HAP-1 (cell line): ENCODE data around the gene HP1BP3.
A peak's percentile ranks its signal among the peaks of the same experiment; 100 is the strongest.

Source experiments
- DNase-seq, 2 experiments: peaks; one replicate each; pipeline ENCODE4 v3.0.0-alpha.2; 2016 to 2020; ENCODE audit warnings: low spot score in 2 of 2
- H3K27me3 ChIP-seq: fragments of 250-450 bp; sonication (Bioruptor Pico); 2 replicates; pipeline ENCODE4 v1.5.1; 2020; ENCODE audit warnings: low read depth, mild to moderate bottlenecking, moderate library complexity
- H3K36me3 ChIP-seq: fragments of 250-450 bp; sonication (Bioruptor Pico); replicated peaks from 2 replicates; pipeline ENCODE4 v1.5.1; 2020; ENCODE audit warnings: mild to moderate bottlenecking
- H3K4me1 ChIP-seq: fragments of 250-450 bp; sonication (Bioruptor Pico); 2 replicates; pipeline ENCODE4 v1.5.1; 2020; ENCODE audit warnings: mild to moderate bottlenecking
- H3K4me3 ChIP-seq: fragments of 250-450 bp; sonication (Bioruptor Pico); 2 replicates; pipeline ENCODE4 v1.5.1; 2020; ENCODE audit warnings: mild to moderate bottlenecking, moderate library complexity
- H3K9me3 ChIP-seq: fragments of 250-450 bp; sonication (Bioruptor Pico); 2 replicates; pipeline ENCODE4 v1.5.1; 2020; ENCODE audit warnings: mild to moderate bottlenecking, moderate library complexity
- in situ Hi-C: fragments of 300-500 bp; cut with MboI; formaldehyde crosslinking; loops from 3 replicates; pipeline ENCODE4 v1.14.3; 2020; ENCODE audit warnings: low sequenced_read_pairs, inconsistent platforms, mixed read lengths

Gene HP1BP3

GRCh38 chr1:20705203-20705755 lies 81.8 kb downstream of the HP1BP3 start:
- in situ Hi-C loops: no loop called here
- Histone ChIP-seq H3K27me3 (no peaks in the 10 kb centered on the region), H3K36me3 (no peaks in the 10 kb centered on the region), H3K4me1 (no peaks in the 10 kb centered on the region), H3K4me3 (no peak overlapping the region), H3K9me3 (no peaks in the 10 kb centered on the region)
- DNase-seq: no peak

GRCh38 chr1:20704390-20705202 lies 82.5 kb downstream of the HP1BP3 start:
- H3K9me3 ChIP-seq: no peaks in the 10 kb centered on the region
- in situ Hi-C loops: loop anchor here (5.0 kb wide), 1 partner anchor 478 kb away; no protein-coding TSS in a partner anchor
- no peak overlapping the region for H3K4me3 ChIP-seq
- no peaks in the 10 kb centered on the region for H3K36me3 ChIP-seq
- H3K27me3 ChIP-seq: no peaks in the 10 kb centered on the region
- no peaks in the 10 kb centered on the region for H3K4me1 ChIP-seq
- no peak for DNase-seq

GRCh38 chr1:20703124-20703756 lies 83.9 kb downstream of the HP1BP3 start:
- Histone ChIP-seq H3K27me3 (no peaks in the 10 kb centered on the region), H3K4me3 (no peak overlapping the region), H3K9me3 (no peaks in the 10 kb centered on the region), H3K4me1 (peaks cover 5% of the 10 kb centered on the region), H3K36me3 (no peaks in the 10 kb centered on the region)
- no peak for DNase-seq
- in situ Hi-C loops: loop anchor here (5.0 kb wide), 1 partner anchor 479 kb away; no protein-coding TSS in a partner anchor

GRCh38 chr1:20702416-20702815 lies 84.7 kb downstream of the HP1BP3 start:
- no peaks in the 10 kb centered on the region for H3K36me3 ChIP-seq
- no peaks in the 10 kb centered on the region for H3K27me3 ChIP-seq
- in situ Hi-C loops: loop anchor here (5.0 kb wide), 1 partner anchor 480 kb away; no protein-coding TSS in a partner anchor
- no peaks in the 10 kb centered on the region for H3K9me3 ChIP-seq
- DNase-seq: no peak
- no peak overlapping the region for H3K4me3 ChIP-seq
- H3K4me1 ChIP-seq: peaks cover 9% of the 10 kb centered on the region

- Histone ChIP-seq H3K36me3 (no peaks in the 10 kb centered on the region), H3K4me1 (peaks cover 15% of the 10 kb centered on the region), H3K9me3 (no peaks in the 10 kb centered on the region), H3K27me3 (no peaks in the 10 kb centered on the region), H3K4me3 (no peak overlapping the region)
- DNase-seq: no peak
- in situ Hi-C loops: loop anchor here (5.0 kb wide), 1 partner anchor 480 kb away; no protein-coding TSS in a partner anchor
Measured at GRCh38 chr1:20701847-20702246, 85.3 kb downstream of the HP1BP3 start.

- Histone ChIP-seq H3K4me1 (peaks cover 15% of the 10 kb centered on the region), H3K36me3 (no peaks in the 10 kb centered on the region), H3K4me3 (no peak overlapping the region), H3K9me3 (no peaks in the 10 kb centered on the region), H3K27me3 (no peaks in the 10 kb centered on the region)
- in situ Hi-C loops: loop anchor here (5.0 kb wide), 1 partner anchor 481 kb away; no protein-coding TSS in a partner anchor
- no peak for DNase-seq
Measured at GRCh38 chr1:20701446-20701845, 85.7 kb downstream of the HP1BP3 start.

GRCh38 chr1:20700636-20701215 lies 86.4 kb downstream of the HP1BP3 start:
- no peak for DNase-seq
- Histone ChIP-seq H3K4me3 (no peak overlapping the region), H3K4me1 (peaks cover 20% of the 10 kb centered on the region), H3K36me3 (no peaks in the 10 kb centered on the region), H3K9me3 (no peaks in the 10 kb centered on the region), H3K27me3 (no peaks in the 10 kb centered on the region)
- in situ Hi-C loops: loop anchor here (5.0 kb wide), 1 partner anchor 482 kb away; no protein-coding TSS in a partner anchor

- in situ Hi-C loops: no loop called here
- Histone ChIP-seq H3K9me3 (no peaks in the 10 kb centered on the region), H3K4me1 (peaks cover 20% of the 10 kb centered on the region), H3K36me3 (no peaks in the 10 kb centered on the region), H3K27me3 (no peaks in the 10 kb centered on the region), H3K4me3 (no peak overlapping the region)
- no peak for DNase-seq
Measured at GRCh38 chr1:20699558-20699957, 87.5 kb downstream of the HP1BP3 start.

GRCh38 chr1:20698195-20698910 lies 88.8 kb downstream of the HP1BP3 start:
- in situ Hi-C loops: no loop called here
- H3K27me3 ChIP-seq: no peaks in the 10 kb centered on the region
- no peak for DNase-seq
- H3K36me3 ChIP-seq: no peaks in the 10 kb centered on the region
- H3K4me3 ChIP-seq: no peak overlapping the region
- peaks cover 20% of the 10 kb centered on the region for H3K4me1 ChIP-seq
- no peaks in the 10 kb centered on the region for H3K9me3 ChIP-seq

- Histone ChIP-seq H3K4me1 (peaks cover 20% of the 10 kb centered on the region), H3K36me3 (no peaks in the 10 kb centered on the region), H3K4me3 (no peak overlapping the region), H3K9me3 (no peaks in the 10 kb centered on the region), H3K27me3 (no peaks in the 10 kb centered on the region)
- in situ Hi-C loops: no loop called here
- no peak for DNase-seq
Measured at GRCh38 chr1:20697563-20697962, 89.5 kb downstream of the HP1BP3 start.

- H3K27me3 ChIP-seq: no peaks in the 10 kb centered on the region
- peaks cover 20% of the 10 kb centered on the region for H3K4me1 ChIP-seq
- in situ Hi-C loops: no loop called here
- peak; percentile 87 to 96 for DNase-seq
- peak overlapping the region; percentile 49 for H3K4me3 ChIP-seq
- no peaks in the 10 kb centered on the region for H3K9me3 ChIP-seq
- no peaks in the 10 kb centered on the region for H3K36me3 ChIP-seq
Measured at GRCh38 chr1:20696397-20697333, 90.4 kb downstream of the HP1BP3 start.

- no peak for DNase-seq
- H3K4me1 ChIP-seq: peaks cover 20% of the 10 kb centered on the region
- no peaks in the 10 kb centered on the region for H3K9me3 ChIP-seq
- peak overlapping the region; percentile 49; the same call in 1 of the 2 replicates for H3K4me3 ChIP-seq
- in situ Hi-C loops: no loop called here
- no peaks in the 10 kb centered on the region for H3K27me3 ChIP-seq
- no peaks in the 10 kb centered on the region for H3K36me3 ChIP-seq
Measured at GRCh38 chr1:20695515-20695914, 91.6 kb downstream of the HP1BP3 start.
